Parathyroid adenoma (tissue), 2 donors: Measurements from ENCODE around the gene FUOM.

Source experiments
- H2AFZ ChIP-seq: fragments of 300-600 bp; sonication (generic); one replicate; pipeline ENCODE4 v1.7.0; 2017; ENCODE audit warnings: antibody characterized with exemption, mild to moderate bottlenecking
- H3K27ac ChIP-seq: fragments of 300-600 bp; sonication (generic); one replicate; pipeline ENCODE4 v1.7.0; 2017
- H3K27me3 ChIP-seq: fragments of 300-600 bp; sonication (generic); one replicate; pipeline ENCODE4 v1.7.0; 2017; ENCODE audit warnings: low read length; ENCODE audit not compliant: control insufficient read depth, insufficient read depth
- H3K36me3 ChIP-seq: fragments of 300-600 bp; sonication (generic); one replicate; pipeline ENCODE4 v1.7.0; 2017; ENCODE audit warnings: low read length; ENCODE audit not compliant: control insufficient read depth, insufficient read depth
- H3K4me1 ChIP-seq: fragments of 300-600 bp; sonication (generic); one replicate; pipeline ENCODE4 v1.7.0; 2017; ENCODE audit warnings: control low read depth
- H3K4me2 ChIP-seq: fragments of 300-600 bp; sonication (generic); one replicate; pipeline ENCODE4 v1.7.0; 2017; ENCODE audit warnings: low read length
- H3K4me3 ChIP-seq: fragments of 300-600 bp; sonication (generic); one replicate; pipeline ENCODE4 v1.7.0; 2017; ENCODE audit warnings: low read depth, low read length
- H3K79me2 ChIP-seq: fragments of 300-600 bp; sonication (generic); one replicate; pipeline ENCODE4 v1.7.0; 2017; ENCODE audit warnings: control low read depth
- H3K9ac ChIP-seq: fragments of 300-600 bp; sonication (generic); one replicate; pipeline ENCODE4 v1.7.0; 2017; ENCODE audit warnings: mild to moderate bottlenecking
- H3K9me3 ChIP-seq: fragments of 300-600 bp; sonication (generic); one replicate; pipeline ENCODE4 v1.7.0; 2017; ENCODE audit warnings: low read length; ENCODE audit not compliant: control insufficient read depth
- CTCF ChIP-seq: fragments of 300-600 bp; sonication (generic); IDR thresholded peaks from one replicate; pipeline ENCODE4 v1.7.0; 2017; ENCODE audit warnings: antibody characterized with exemption, mild to moderate bottlenecking
- donor health status: primary hyperparathyroidism.

Gene FUOM

GRCh38 chr10:133399123-133399601 is 41.3 kb upstream of the FUOM start:
- Histone ChIP-seq H3K36me3 (no peaks in the 10 kb centered on the region), H3K27ac (no peak overlapping the region), H3K4me1 (peaks cover 2% of the 10 kb centered on the region), H3K4me3 (no peak overlapping the region), H3K79me2 (peaks cover 25% of the 10 kb centered on the region), H3K27me3 (no peaks in the 10 kb centered on the region), H2AFZ (no peak overlapping the region), H3K9me3 (no peaks in the 10 kb centered on the region), H3K9ac (no peak overlapping the region), H3K4me2 (no peak overlapping the region)
- no peak for TF ChIP-seq CTCF

GRCh38 chr10:133397938-133398337 is 40.1 kb upstream of the FUOM start:
- Histone ChIP-seq H3K79me2 (peaks cover 23% of the 10 kb centered on the region), H3K4me2 (no peak overlapping the region), H3K27me3 (no peaks in the 10 kb centered on the region), H3K9ac (no peak overlapping the region), H3K36me3 (no peaks in the 10 kb centered on the region), H3K4me3 (no peak overlapping the region), H3K9me3 (no peaks in the 10 kb centered on the region), H3K4me1 (peaks cover 2% of the 10 kb centered on the region), H2AFZ (no peak overlapping the region), H3K27ac (no peak overlapping the region)
- no peak for TF ChIP-seq CTCF

GRCh38 chr10:133396035-133396624 is 38.3 kb upstream of the FUOM start:
- Histone ChIP-seq H3K4me3 (no peak overlapping the region), H3K4me2 (no peak overlapping the region), H3K27me3 (no peaks in the 10 kb centered on the region), H3K36me3 (no peaks in the 10 kb centered on the region), H3K9me3 (no peaks in the 10 kb centered on the region), H3K27ac (no peak overlapping the region), H3K4me1 (peaks cover 2% of the 10 kb centered on the region), H2AFZ (no peak overlapping the region), H3K9ac (no peak overlapping the region), H3K79me2 (peaks cover 20% of the 10 kb centered on the region)
- no peak for TF ChIP-seq CTCF

- no peak for TF ChIP-seq CTCF
- Histone ChIP-seq H3K4me1 (peaks cover 2% of the 10 kb centered on the region), H3K4me3 (peak overlapping the region; percentile 88), H3K9ac (peak overlapping the region; percentile 89), H3K27ac (peak overlapping the region; percentile 57), H3K36me3 (no peaks in the 10 kb centered on the region), H3K79me2 (peaks cover 14% of the 10 kb centered on the region), H3K4me2 (peak overlapping the region; percentile 67), H3K27me3 (no peaks in the 10 kb centered on the region), H3K9me3 (no peaks in the 10 kb centered on the region), H2AFZ (peak overlapping the region; percentile 87)
Observed at GRCh38 chr10:133394801-133395221, 37.0 kb upstream of the FUOM start.
